IMR-90 (cell line): ENCODE data around the gene MRPL49. TPM values are rescaled to one million over a fixed set of nuclear protein-coding genes. Genes with fewer than 3 reads are reported as not detected.

Experiments used
- ATAC-seq: fragments of 200-7000 bp; cut with Tn5 transposase; 2 replicates; pipeline ENCODE4 v1.9.1; 2020; ENCODE audit warnings: low read depth, mild to moderate bottlenecking, moderate library complexity
- BruUV-seq: library from RNA; stranded (reverse); fragments of 400-500 nt; replicated peaks from 2 replicates; lab custom pipeline; 2021; lab: Mats Ljungman, UMichigan
- CTCF ChIA-PET: fragments of 300-600 bp; formaldehyde crosslinking; extraction: SDS; loops from one replicate; lab custom pipeline; 2021; ENCODE audit warnings: antibody characterized with exemption; lab: Yijun Ruan, JAX
- POLR2A ChIA-PET: fragments of 300-600 bp; sonication (Branson Sonifier 250); formaldehyde crosslinking; loops from one replicate; lab custom pipeline; 2022; ENCODE audit warnings: antibody characterized with exemption; ENCODE audit not compliant: unreplicated experiment; lab: Charles Lee
- DNase-seq: peaks from one replicate; pipeline ENCODE4 v3.0.0; 2013
- H2AFZ ChIP-seq: replicated peaks from 2 replicates; pipeline ENCODE3; 2013; ENCODE audit warnings: low read length, mild to moderate bottlenecking; ENCODE audit not compliant: poor library complexity
- H2AK5ac ChIP-seq: 2 replicates; pipeline ENCODE4 v1.6.1; 2013; ENCODE audit warnings: low read depth, low read length, inconsistent platforms
- H2AK9ac ChIP-seq: replicated peaks from 2 replicates; pipeline ENCODE3; 2013; ENCODE audit warnings: mild to moderate bottlenecking, low read depth, low read length, moderate library complexity; ENCODE audit not compliant: poor library complexity
- H2BK120ac ChIP-seq: 2 replicates; pipeline ENCODE4 v1.6.1; 2013; ENCODE audit warnings: low read depth, low read length, inconsistent platforms
- H2BK15ac ChIP-seq: 3 replicates; pipeline ENCODE4 v1.6.1; 2013; ENCODE audit warnings: low read depth, low read length, inconsistent platforms
- H2BK20ac ChIP-seq: 2 replicates; pipeline ENCODE4 v1.6.1; 2013; ENCODE audit warnings: low read depth, mild to moderate bottlenecking, inconsistent platforms, low read length, moderate library complexity
- H2BK5ac ChIP-seq: 2 replicates; pipeline ENCODE4 v1.6.1; 2013; ENCODE audit warnings: mild to moderate bottlenecking, low read depth, low read length, inconsistent platforms; ENCODE audit not compliant: poor library complexity, severe bottlenecking
- H3K14ac ChIP-seq: replicated peaks from 2 replicates; pipeline ENCODE4 v1.6.1; 2013; ENCODE audit warnings: low read depth, low read length, inconsistent platforms
- H3K18ac ChIP-seq: 2 replicates; pipeline ENCODE4 v1.6.1; 2013; ENCODE audit warnings: low read depth, low read length, control low read depth
- H3K23ac ChIP-seq: 2 replicates; pipeline ENCODE4 v1.6.1; 2013; ENCODE audit warnings: low read depth, low read length, inconsistent platforms
- H3K27ac ChIP-seq: 2 replicates; pipeline ENCODE4 v1.5.1; 2013; ENCODE audit warnings: mild to moderate bottlenecking, control low read depth, low read length; ENCODE audit not compliant: insufficient read depth
- H3K27me3 ChIP-seq: 2 replicates; pipeline ENCODE4 v1.6.1; 2013; ENCODE audit warnings: low read length; ENCODE audit not compliant: control insufficient read depth, insufficient read depth
- H3K36me3 ChIP-seq: 2 replicates; pipeline ENCODE4 v1.6.1; 2013; ENCODE audit warnings: low read length, mixed read lengths; ENCODE audit not compliant: control insufficient read depth, insufficient read depth
- H3K4ac ChIP-seq: 2 replicates; pipeline ENCODE4 v1.6.1; 2013; ENCODE audit warnings: low read depth, low read length, inconsistent platforms
- H3K4me1 ChIP-seq: 2 replicates; pipeline ENCODE4 v1.6.1; 2013; ENCODE audit warnings: low read length, mixed read lengths; ENCODE audit not compliant: control insufficient read depth, insufficient read depth
- H3K4me2 ChIP-seq: 2 replicates; pipeline ENCODE4 v1.6.1; 2013; ENCODE audit warnings: low read depth, mild to moderate bottlenecking, control low read depth, low read length, moderate library complexity
- H3K4me3 ChIP-seq: 2 replicates; pipeline ENCODE4 v1.5.1; 2013; ENCODE audit warnings: low read depth, mild to moderate bottlenecking, control low read depth, low read length, moderate library complexity; ENCODE audit not compliant: insufficient read depth
- H3K56ac ChIP-seq: 2 replicates; pipeline ENCODE4 v1.6.1; 2013; ENCODE audit warnings: low read length, inconsistent platforms; ENCODE audit not compliant: insufficient read depth; ENCODE audit errors: extremely low read depth
- H3K79me1 ChIP-seq, 2 experiments: 2 replicates each; pipeline ENCODE4 v1.6.1; 2013; ENCODE audit warnings: low read length in 2 of 2, inconsistent platforms in 1 of 2, low read depth in 1 of 2
- H3K9ac ChIP-seq: 2 replicates; pipeline ENCODE4 v1.6.1; 2013; ENCODE audit warnings: low read depth, low read length, control low read depth
- H3K9me1 ChIP-seq: 2 replicates; pipeline ENCODE4 v1.6.1; 2013; ENCODE audit warnings: low read length, inconsistent platforms; ENCODE audit not compliant: insufficient read depth
- H3K9me3 ChIP-seq: 2 replicates; pipeline ENCODE4 v1.6.1; 2013; ENCODE audit warnings: low read length; ENCODE audit not compliant: control insufficient read depth, insufficient read depth
- H4K20me1 ChIP-seq: 2 replicates; pipeline ENCODE4 v1.6.1; 2013; ENCODE audit warnings: low read length, inconsistent platforms; ENCODE audit not compliant: insufficient read depth
- H4K5ac ChIP-seq: 2 replicates; pipeline ENCODE4 v1.6.1; 2013; ENCODE audit warnings: mild to moderate bottlenecking, low read depth, low read length, control low read depth
- H4K8ac ChIP-seq, 2 experiments: 2 replicates each; pipeline ENCODE4 v1.6.1; 2013; ENCODE audit warnings: low read depth in 2 of 2, low read length in 2 of 2, control low read depth in 1 of 2, inconsistent platforms in 1 of 2
- H4K91ac ChIP-seq: 2 replicates; pipeline ENCODE4 v1.6.1; 2013; ENCODE audit warnings: low read depth, low read length, inconsistent platforms; ENCODE audit not compliant: insufficient read depth
- BHLHE40 ChIP-seq: fragments of 150-350 bp; IDR thresholded peaks from 2 replicates; pipeline ENCODE4 v1.6.1; 2016; ENCODE audit warnings: mild to moderate bottlenecking, low read depth, low read length
- CEBPB ChIP-seq: IDR thresholded peaks from 2 replicates; pipeline ENCODE4 v1.6.1; 2012; ENCODE audit warnings: low read depth, low read length, improper control_type of control experiment
- CTCF ChIP-seq: conservative IDR thresholded peaks from 2 replicates; pipeline ENCODE4 v1.5.1; 2012; ENCODE audit warnings: mild to moderate bottlenecking, low read depth, low read length, improper control_type of control experiment
- ELK1 ChIP-seq: fragments of 150-350 bp; IDR thresholded peaks from 2 replicates; pipeline ENCODE4 v1.6.1; 2016; ENCODE audit warnings: low read depth, mild to moderate bottlenecking, low read length, moderate library complexity, borderline replicate concordance
- MXI1 ChIP-seq: IDR thresholded peaks from 2 replicates; pipeline ENCODE4 v1.6.1; 2012; ENCODE audit warnings: low read depth, mild to moderate bottlenecking, low read length, moderate library complexity, borderline replicate concordance
- RCOR1 ChIP-seq: IDR thresholded peaks from 2 replicates; pipeline ENCODE4 v1.6.1; 2012; ENCODE audit warnings: mild to moderate bottlenecking, low read length, improper control_type of control experiment; ENCODE audit not compliant: insufficient replicate concordance
- RFX5 ChIP-seq: IDR thresholded peaks from 2 replicates; pipeline ENCODE4 v1.8.0; 2012; ENCODE audit warnings: low read depth, mild to moderate bottlenecking, low read length, moderate library complexity
- SMC3 ChIP-seq: fragments of 150-350 bp; IDR thresholded peaks from 2 replicates; pipeline ENCODE4 v1.6.1; 2016; ENCODE audit warnings: low read depth, mild to moderate bottlenecking, antibody characterized with exemption, low read length, moderate library complexity
- USF2 ChIP-seq: fragments of 150-350 bp; IDR thresholded peaks from 2 replicates; pipeline ENCODE4 v1.6.1; 2017; ENCODE audit warnings: mild to moderate bottlenecking, antibody characterized with exemption, low read length, low read depth
- WGBS, 2 experiments: methylation state at CpG; one replicate each; pipeline versions ENCODE4 v1.1.5 to v1.1.7; 2013; ENCODE audit warnings: missing lambda C conversion rate in 2 of 2; ENCODE audit not compliant: insufficient read length in 1 of 2; ENCODE audit errors: extremely low coverage in 2 of 2; 5-methylcytosine and 5-hydroxymethylcytosine counted together
- dilution Hi-C: fragments of 300-500 bp; cut with HindIII; formaldehyde crosslinking; loops from one replicate; pipeline ENCODE4 v1.14.3; 2018; ENCODE audit warnings: low sequenced_read_pairs; ENCODE audit not compliant: unreplicated experiment
- in situ Hi-C: fragments of 300-500 bp; cut with MboI; formaldehyde crosslinking; loops from 3 replicates; pipeline ENCODE4 v1.14.3; 2019; ENCODE audit warnings: low sequenced_read_pairs, inconsistent platforms, mixed read lengths
- intact Hi-C: fragments of 100-400 bp; cut with micrococcal nuclease; formaldehyde crosslinking; loops from 2 replicates; pipeline ENCODE4 v1.10.0; 2022
- polyA plus RNA-seq, 3 experiments: library from polyadenylated mRNA; depleted of rRNA; stranded (reverse); fragments of >200 nt; gene quantifications; 2 replicates each; pipeline ENCODE4 v1.2.3, GENCODE V29; 2012; ENCODE audit warnings: low replicate concordance in 1 of 3
- total RNA-seq: library from RNA; depleted of rRNA; stranded (reverse); fragments of >200 nt; gene quantifications from 2 replicates; pipeline ENCODE4 v1.2.3, GENCODE V29; 2012

MRPL49 gene
- total and polyA plus RNA-seq, 2 of the 4 experiments (the other 2 are of a cell fraction), result 55.2 to 56.8 TPM

DNA sequence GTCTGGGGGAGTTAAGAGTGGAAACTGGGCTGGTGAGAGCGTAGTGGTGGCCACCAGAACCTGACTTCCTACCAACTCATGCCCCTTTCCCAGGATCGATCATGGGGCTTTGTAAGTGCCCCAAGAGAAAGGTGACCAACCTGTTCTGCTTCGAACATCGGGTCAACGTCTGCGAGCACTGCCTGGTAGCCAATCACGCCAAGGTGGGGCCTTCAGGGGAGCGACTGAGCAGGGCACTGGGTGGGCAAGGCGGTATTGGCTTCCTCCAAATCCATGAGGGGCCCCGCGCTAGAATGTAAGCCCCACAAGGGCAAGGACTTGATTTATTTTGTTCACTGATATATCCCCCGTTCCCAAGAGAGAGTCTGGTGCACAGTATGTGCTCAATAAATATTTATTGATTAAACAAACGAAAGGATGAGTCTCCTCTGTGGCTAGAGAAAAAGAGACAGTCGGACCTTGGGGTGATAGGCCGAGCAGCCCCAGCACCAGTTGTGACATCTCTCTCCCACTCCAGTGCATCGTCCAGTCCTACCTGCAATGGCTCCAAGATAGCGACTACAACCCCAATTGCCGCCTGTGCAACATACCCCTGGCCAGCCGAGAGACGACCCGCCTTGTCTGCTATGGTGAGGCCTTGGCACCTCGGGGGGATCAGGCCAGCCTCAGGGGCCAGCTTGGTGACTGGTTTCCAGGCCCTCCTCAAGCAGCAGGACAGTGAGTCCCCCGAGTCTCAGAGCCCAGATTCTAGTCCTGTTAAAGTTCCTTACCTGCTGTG lies 37.3 kb upstream of the MRPL49 start (continued):
- no peak for TF ChIP-seq ELK1

DNA sequence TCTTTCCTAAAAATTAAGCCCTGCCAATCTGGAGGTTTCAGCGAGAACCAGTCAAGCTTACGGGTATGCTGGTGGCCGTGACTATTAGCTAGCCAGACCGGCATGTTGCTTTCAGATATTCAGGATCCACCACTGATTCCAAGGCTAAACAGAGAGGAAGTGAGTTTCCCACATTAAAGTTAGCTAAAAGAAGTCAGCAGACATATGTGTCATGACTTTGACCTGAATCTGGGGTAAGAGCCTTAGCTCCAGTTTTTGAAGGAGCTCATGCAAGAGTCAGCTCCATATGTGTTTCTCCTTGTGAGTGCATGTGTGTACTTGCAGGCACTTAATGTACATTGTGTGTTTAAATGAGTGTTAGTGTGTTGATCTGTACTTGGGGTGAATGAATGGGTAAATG lies 36.7 kb upstream of the MRPL49 start:
- Histone ChIP-seq H2BK15ac (no peak overlapping the region), H2AFZ (no peak overlapping the region), H2AK5ac (no peak overlapping the region), H3K27ac (no peak overlapping the region), H4K5ac (no peak overlapping the region), H3K9me1 (no peaks in the 10 kb centered on the region; the same call in 1 of the 2 replicates), H3K27me3 (no peaks in the 10 kb centered on the region), H2BK20ac (no peak overlapping the region), H3K23ac (no peak overlapping the region), H3K79me1 (peaks cover 36 to 49% of the 10 kb centered on the region in 2 experiments), H3K4me3 (no peak overlapping the region), H3K4me2 (no peak overlapping the region), H3K56ac (no peak overlapping the region), H3K36me3 (peaks cover 34% of the 10 kb centered on the region), H4K20me1 (no peaks in the 10 kb centered on the region; the same call in 1 of the 2 replicates), H2AK9ac (no peak overlapping the region), H3K4me1 (peaks cover 4% of the 10 kb centered on the region; the same call in 1 of the 2 replicates), H3K4ac (no peak overlapping the region), H4K91ac (no peak overlapping the region), H2BK120ac (no peak overlapping the region), H3K9me3 (no peaks in the 10 kb centered on the region), H3K9ac (no peak overlapping the region), H4K8ac (no peak overlapping the region), H3K18ac (no peak overlapping the region), H2BK5ac (no peak overlapping the region), H3K14ac (no peak overlapping the region)
- ChIA-PET CTCF (no interaction called here), POLR2A (interaction anchor here (1.7 kb wide), 1 partner anchor 11 kb away, joined by 4 read pairs; no protein-coding TSS in a partner anchor)
- ATAC-seq (no peak), DNase-seq (no peak)
- intact Hi-C loops (loop anchor here (2.0 kb wide), 1 partner anchor 45 kb away; the partner anchor contains the start of gene SAC3D1), in situ Hi-C loops (no loop called here), dilution Hi-C loops (no loop called here)
- no CpG with 5 or more reads among the region's 4 CpGs for WGBS, 2 experiments
- BruUV-seq, result no TSS peak
- TF ChIP-seq CTCF (no peak), SMC3 (no peak), MXI1 (no peak), USF2 (no peak), ELK1 (no peak), RCOR1 (no peak), CEBPB (no peak), RFX5 (no peak), BHLHE40 (no peak)
